Astrocyte of the spinal cord (primary cell): ENCODE measurements around the gene ING5.
A peak's percentile ranks its signal among the peaks of the same experiment; 100 is the strongest.

ENCODE experiments used
- DNase-seq: peaks from one replicate; pipeline ENCODE4 v3.0.0; 2011; ENCODE audit warnings: low read depth, low spot score
- H3K4me3 ChIP-seq: 2 replicates; pipeline ENCODE4 v1.5.1; 2011; ENCODE audit warnings: low read depth, mild to moderate bottlenecking, low read length, moderate library complexity
- in situ Hi-C: cut with HindIII; loops from 2 replicates; pipeline ENCODE4 v1.10.0; 2017; ENCODE audit warnings: low sequenced_read_pairs
- TF ChIP-seq, protein P1 (sequence below): IDR thresholded peaks from 2 replicates; pipeline ENCODE4 v1.5.1; 2012; ENCODE audit warnings: low read depth, mild to moderate bottlenecking, low read length, inconsistent platforms

ING5 gene

DNA sequence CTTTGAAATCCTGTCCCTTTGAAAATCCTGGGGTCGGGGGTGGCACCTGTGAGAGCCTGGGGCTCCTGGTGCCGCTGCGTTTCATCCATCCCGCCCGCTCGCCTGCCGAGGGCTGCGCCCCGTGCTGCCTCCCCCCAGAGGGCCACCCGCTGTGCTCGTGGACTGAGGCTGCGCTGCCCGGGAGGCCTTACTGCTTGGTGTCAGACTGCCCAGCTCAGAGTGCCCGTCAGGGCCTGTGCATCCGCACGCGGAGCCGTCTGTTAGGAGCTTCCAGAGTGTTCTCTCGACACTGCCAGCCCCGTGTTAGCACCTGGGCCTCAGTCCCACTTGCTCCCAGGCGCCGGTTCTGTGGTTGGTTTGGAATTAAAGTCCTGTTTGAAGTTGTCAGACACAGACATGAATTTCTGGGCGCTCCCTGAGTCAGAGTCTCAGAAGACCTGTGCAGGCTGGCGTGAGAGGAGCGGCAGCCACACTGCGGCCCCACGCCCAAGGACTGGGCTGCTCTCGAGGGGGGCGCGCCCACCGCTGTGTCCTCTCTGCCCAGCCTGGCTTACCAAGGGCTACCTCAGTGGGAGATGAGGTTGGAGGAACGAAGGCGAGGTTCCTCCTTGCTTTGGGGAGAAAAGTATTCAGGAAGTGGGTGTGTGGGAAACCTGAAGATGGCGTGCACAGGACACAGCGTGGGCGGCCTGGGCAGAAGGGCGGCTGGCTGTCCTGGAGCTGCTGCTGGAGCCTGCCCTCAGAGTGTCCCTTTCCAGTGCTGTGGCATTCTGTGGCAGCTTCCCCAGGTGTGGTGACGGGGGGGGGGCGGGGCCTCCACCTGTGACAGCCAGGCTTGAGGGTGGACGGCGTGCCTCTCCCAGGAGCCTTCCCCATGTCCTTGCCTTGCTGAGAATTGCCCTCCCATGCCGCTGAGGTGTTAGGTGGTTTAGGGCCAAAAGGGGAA lies 29.3 kb upstream of the ING5 start:
- DNase-seq, result no peak
- H3K4me3 ChIP-seq, result no peak overlapping the region
- TF ChIP-seq, protein P1, sequence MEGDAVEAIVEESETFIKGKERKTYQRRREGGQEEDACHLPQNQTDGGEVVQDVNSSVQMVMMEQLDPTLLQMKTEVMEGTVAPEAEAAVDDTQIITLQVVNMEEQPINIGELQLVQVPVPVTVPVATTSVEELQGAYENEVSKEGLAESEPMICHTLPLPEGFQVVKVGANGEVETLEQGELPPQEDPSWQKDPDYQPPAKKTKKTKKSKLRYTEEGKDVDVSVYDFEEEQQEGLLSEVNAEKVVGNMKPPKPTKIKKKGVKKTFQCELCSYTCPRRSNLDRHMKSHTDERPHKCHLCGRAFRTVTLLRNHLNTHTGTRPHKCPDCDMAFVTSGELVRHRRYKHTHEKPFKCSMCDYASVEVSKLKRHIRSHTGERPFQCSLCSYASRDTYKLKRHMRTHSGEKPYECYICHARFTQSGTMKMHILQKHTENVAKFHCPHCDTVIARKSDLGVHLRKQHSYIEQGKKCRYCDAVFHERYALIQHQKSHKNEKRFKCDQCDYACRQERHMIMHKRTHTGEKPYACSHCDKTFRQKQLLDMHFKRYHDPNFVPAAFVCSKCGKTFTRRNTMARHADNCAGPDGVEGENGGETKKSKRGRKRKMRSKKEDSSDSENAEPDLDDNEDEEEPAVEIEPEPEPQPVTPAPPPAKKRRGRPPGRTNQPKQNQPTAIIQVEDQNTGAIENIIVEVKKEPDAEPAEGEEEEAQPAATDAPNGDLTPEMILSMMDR, result no peak
- in situ Hi-C loops, result no loop called here

DNA sequence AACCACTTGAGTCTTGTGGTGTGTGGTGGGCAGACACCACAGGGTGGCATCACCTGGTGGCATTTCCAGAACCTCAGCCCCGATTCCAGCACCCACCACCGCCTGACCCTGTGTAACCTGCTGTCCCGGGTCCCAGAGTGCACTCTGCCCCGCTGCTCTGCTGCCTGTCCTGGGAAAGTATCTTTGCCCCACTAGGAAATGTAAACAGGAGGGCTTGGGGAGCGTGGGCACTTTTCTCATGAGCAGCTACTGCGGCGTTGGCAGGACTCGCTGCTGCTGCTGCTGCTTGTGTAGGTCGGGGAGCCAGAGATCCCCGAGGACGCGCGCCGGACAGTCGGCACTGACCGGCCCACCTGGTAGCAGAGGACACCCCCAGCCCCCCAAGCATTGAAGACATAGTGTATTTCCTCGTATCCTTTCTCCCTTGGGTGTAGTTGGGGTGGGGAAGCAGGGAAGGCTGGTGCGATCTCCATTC lies 28.6 kb upstream of the ING5 start:
- TF ChIP-seq, protein P1, result no peak
- no peak for DNase-seq
- no peak overlapping the region for H3K4me3 ChIP-seq
- in situ Hi-C loops, result no loop called here

DNA sequence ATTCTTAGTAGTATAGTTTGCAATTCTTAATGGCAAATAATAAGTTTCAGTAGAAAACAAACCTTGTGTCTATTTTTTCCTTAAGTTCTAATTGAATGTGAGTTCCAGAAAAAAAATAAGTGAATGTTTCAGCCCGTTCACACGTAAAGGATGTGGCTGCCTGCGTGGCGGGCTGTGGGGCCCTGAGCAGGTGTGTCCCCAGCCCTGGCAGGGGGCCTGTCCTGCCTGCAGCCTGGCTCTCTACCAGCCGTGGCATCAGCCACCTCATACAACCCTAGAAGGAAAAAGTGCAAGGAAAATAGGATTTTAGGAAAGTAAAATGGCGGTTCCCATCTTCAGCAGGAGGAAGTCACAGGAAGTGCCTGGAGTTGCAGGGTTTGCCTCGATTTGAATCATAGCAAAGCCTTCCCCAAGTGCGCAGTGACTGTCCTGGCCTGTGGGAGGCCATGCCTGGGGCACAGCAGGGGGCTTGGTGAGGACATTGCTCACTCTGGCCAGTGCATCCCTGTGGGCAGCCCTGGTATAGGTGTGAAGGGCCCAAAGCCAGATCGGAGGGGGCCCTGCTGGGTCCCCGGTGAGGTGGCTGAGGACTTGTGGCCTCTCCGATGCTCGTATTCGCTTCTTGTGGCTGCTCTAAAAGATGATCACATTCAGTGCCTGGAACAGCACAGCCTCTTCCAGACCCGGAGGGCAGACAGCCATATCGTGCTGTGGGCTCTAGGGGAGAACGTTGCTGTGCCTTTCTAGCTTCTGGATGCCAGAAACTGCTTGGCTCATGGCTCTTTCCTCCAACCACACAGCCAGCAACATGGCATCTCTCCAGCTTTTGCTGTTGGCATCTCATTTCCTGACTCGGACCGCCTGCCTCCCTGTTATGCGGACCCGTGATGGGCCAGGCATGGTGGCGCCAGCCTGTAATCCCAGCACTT lies 27.8 kb upstream of the ING5 start:
- TF ChIP-seq, protein P1, result no peak
- in situ Hi-C loops, result no loop called here
- peak; percentile 41 for DNase-seq

DNA sequence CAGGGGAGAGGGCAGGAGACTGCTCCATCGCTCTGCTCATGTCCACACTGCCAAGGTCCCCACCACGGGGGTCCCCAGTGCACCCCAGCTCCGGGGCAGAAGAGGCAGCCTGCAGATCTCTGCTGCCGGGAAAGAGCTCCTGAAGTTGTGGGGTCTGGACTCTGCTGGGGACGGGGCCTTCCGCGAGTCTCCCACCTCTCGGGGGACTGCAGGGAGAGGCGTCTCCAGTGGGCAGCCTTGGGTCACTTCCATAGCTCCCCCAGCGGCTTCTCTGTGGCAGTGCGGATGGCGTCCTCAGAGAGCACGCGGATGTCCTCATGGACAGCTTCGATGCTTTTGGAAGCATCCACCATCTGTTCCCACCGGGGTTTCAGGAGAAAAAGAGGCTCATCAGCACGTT lies 26.0 kb upstream of the ING5 start:
- in situ Hi-C loops, result no loop called here
- no peak overlapping the region for H3K4me3 ChIP-seq

More for the DNA sequence above, 27.8 kb upstream of the ING5 start:
- H3K4me3 ChIP-seq, result no peak overlapping the region

DNA sequence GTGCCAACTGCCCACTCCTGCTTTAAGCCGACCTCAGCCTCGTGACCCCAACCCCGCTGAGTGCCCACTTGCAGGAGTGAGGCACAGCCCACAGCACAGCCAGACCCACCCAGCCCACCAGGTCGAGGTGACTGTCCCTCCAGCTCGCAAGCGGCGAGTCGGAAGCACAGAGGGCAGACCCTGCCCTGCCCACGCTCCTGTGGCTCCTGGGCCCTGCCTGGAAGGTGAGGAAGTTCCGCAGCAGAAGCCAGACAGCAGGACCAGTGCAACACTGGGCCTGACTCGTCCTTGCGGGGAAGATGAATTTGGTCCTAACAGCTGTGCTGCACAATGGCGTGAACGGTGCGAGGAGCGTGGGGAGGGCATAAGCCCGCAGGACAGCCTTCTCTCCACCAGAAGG lies 25.2 kb upstream of the ING5 start:
- in situ Hi-C loops, result no loop called here
- TF ChIP-seq, protein P1, result no peak

More for the DNA sequence above, 26.0 kb upstream of the ING5 start:
- TF ChIP-seq, protein P1, result no peak
- DNase-seq, result no peak

DNA sequence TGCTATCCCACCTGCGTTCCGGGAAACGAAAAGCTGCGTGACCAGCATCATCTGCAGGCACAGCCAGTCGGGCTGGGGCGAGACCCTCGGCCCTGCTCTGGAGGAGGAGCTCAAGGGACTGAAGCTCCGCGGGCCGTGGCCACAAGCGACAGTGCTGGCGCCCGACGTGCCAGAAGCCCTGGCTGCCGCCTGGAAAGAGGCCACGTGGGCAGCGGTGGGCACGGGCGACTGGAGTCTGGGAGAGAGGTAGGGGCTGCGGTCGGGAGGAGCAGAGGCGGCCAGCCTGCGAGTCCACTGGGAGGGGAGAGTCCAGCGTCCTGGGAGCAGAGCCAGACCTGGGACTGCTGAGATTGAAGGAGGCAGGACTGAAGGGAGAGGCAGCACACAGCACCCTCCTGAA lies 24.4 kb upstream of the ING5 start:
- TF ChIP-seq, protein P1, result no peak
- H3K4me3 ChIP-seq, result no peak overlapping the region
- in situ Hi-C loops, result no loop called here
- no peak for DNase-seq

More for the DNA sequence above, 25.2 kb upstream of the ING5 start:
- H3K4me3 ChIP-seq, result no peak overlapping the region
- no peak for DNase-seq
